Mucosa of stomach (tissue), 1 donor: Measurements from ENCODE around the gene WDFY3.
"Not testable (repeated sequence)": the region's sequence is repeated elsewhere in the genome, so short reads cannot be mapped to it uniquely, and the experiment has no call there.

Experiments used
- H3K27me3 ChIP-seq: one replicate; pipeline ENCODE4 v1.7.0; 2013; ENCODE audit warnings: mild to moderate bottlenecking, low read length; ENCODE audit not compliant: control insufficient read depth, insufficient read depth
- H3K36me3 ChIP-seq: one replicate; pipeline ENCODE4 v1.7.0; 2013; ENCODE audit warnings: low read length; ENCODE audit not compliant: control insufficient read depth, insufficient read depth
- H3K4me1 ChIP-seq: one replicate; pipeline ENCODE4 v1.7.0; 2013; ENCODE audit warnings: mild to moderate bottlenecking, low read length; ENCODE audit not compliant: control insufficient read depth, insufficient read depth
- H3K4me3 ChIP-seq: one replicate; pipeline ENCODE4 v1.7.0; 2013; ENCODE audit warnings: low read length
- H3K9ac ChIP-seq: one replicate; pipeline ENCODE4 v1.7.0; 2013; ENCODE audit warnings: mild to moderate bottlenecking, low read length, moderate library complexity
- H3K9me3 ChIP-seq: one replicate; pipeline ENCODE4 v1.7.0; 2013; ENCODE audit warnings: mild to moderate bottlenecking, low read length, moderate library complexity; ENCODE audit not compliant: control insufficient read depth
- donor health status: Pancreatic carcinoma.

The WDFY3 gene

GRCh38 chr4:84685105-84685504, 281.4 kb downstream of the WDFY3 start:
- H3K27me3 ChIP-seq: no peaks in the 10 kb centered on the region
- H3K36me3 ChIP-seq: no peaks in the 10 kb centered on the region
- H3K9me3 ChIP-seq: no peaks in the 10 kb centered on the region
- H3K4me1 ChIP-seq: peaks cover 4% of the 10 kb centered on the region
- no peak overlapping the region for H3K4me3 ChIP-seq
- H3K9ac ChIP-seq: no peak overlapping the region

- peaks cover 4% of the 10 kb centered on the region for H3K4me1 ChIP-seq
- H3K27me3 ChIP-seq: no peaks in the 10 kb centered on the region
- H3K9ac ChIP-seq: no peak overlapping the region
- no peak overlapping the region for H3K4me3 ChIP-seq
- H3K36me3 ChIP-seq: no peaks in the 10 kb centered on the region
- H3K9me3 ChIP-seq: no peaks in the 10 kb centered on the region
Observed at GRCh38 chr4:84684361-84684760, 282.1 kb downstream of the WDFY3 start.

- peaks cover under 1% of the 10 kb centered on the region for H3K36me3 ChIP-seq
- no peaks in the 10 kb centered on the region for H3K9me3 ChIP-seq
- H3K9ac ChIP-seq: no peak overlapping the region
- no peaks in the 10 kb centered on the region for H3K27me3 ChIP-seq
- peaks cover 4% of the 10 kb centered on the region for H3K4me1 ChIP-seq
- no peak overlapping the region for H3K4me3 ChIP-seq
Observed at GRCh38 chr4:84683064-84683850, 283.2 kb downstream of the WDFY3 start.

- H3K9me3 ChIP-seq, H3K4me1 ChIP-seq, H3K36me3 ChIP-seq, H3K27me3 ChIP-seq, H3K4me3 ChIP-seq, H3K9ac ChIP-seq: not testable (repeated sequence)
Observed at GRCh38 chr4:84682661-84683060, 283.8 kb downstream of the WDFY3 start.

- Histone ChIP-seq H3K36me3 (peaks cover 4% of the 10 kb centered on the region), H3K9ac (no peak overlapping the region), H3K9me3 (no peaks in the 10 kb centered on the region), H3K4me3 (no peak overlapping the region), H3K27me3 (no peaks in the 10 kb centered on the region), H3K4me1 (peaks cover 4% of the 10 kb centered on the region)
Observed at GRCh38 chr4:84681486-84682274, 284.8 kb downstream of the WDFY3 start.

GRCh38 chr4:84680956-84681355, 285.5 kb downstream of the WDFY3 start:
- peaks cover 4% of the 10 kb centered on the region for H3K36me3 ChIP-seq

GRCh38 chr4:84678976-84679744, 287.3 kb downstream of the WDFY3 start:
- Histone ChIP-seq H3K36me3 (peaks cover 4% of the 10 kb centered on the region), H3K4me3 (no peak overlapping the region), H3K27me3 (no peaks in the 10 kb centered on the region), H3K9me3 (no peaks in the 10 kb centered on the region), H3K4me1 (peaks cover 4% of the 10 kb centered on the region), H3K9ac (no peak overlapping the region)

More at GRCh38 chr4:84680956-84681355, 285.5 kb downstream of the WDFY3 start:
- Histone ChIP-seq H3K4me1 (peaks cover 4% of the 10 kb centered on the region), H3K9ac (no peak overlapping the region), H3K4me3 (no peak overlapping the region), H3K9me3 (no peaks in the 10 kb centered on the region), H3K27me3 (no peaks in the 10 kb centered on the region)

- no peak overlapping the region for H3K4me3 ChIP-seq
- peaks cover 4% of the 10 kb centered on the region for H3K36me3 ChIP-seq
- no peak overlapping the region for H3K9ac ChIP-seq
- peaks cover 4% of the 10 kb centered on the region for H3K4me1 ChIP-seq
- H3K27me3 ChIP-seq: no peaks in the 10 kb centered on the region
- H3K9me3 ChIP-seq: no peaks in the 10 kb centered on the region
Observed at GRCh38 chr4:84677995-84678394, 288.5 kb downstream of the WDFY3 start.

GRCh38 chr4:84677093-84677492, 289.4 kb downstream of the WDFY3 start:
- Histone ChIP-seq H3K4me1 (peaks cover 4% of the 10 kb centered on the region), H3K36me3 (peaks cover 4% of the 10 kb centered on the region)

GRCh38 chr4:84673475-84674240, 292.8 kb downstream of the WDFY3 start:
- no peak overlapping the region for H3K4me3 ChIP-seq
- H3K9me3 ChIP-seq: no peaks in the 10 kb centered on the region
- H3K9ac ChIP-seq: no peak overlapping the region
- H3K27me3 ChIP-seq: no peaks in the 10 kb centered on the region
- H3K4me1 ChIP-seq: no peaks in the 10 kb centered on the region
- peaks cover 4% of the 10 kb centered on the region for H3K36me3 ChIP-seq

More at GRCh38 chr4:84677093-84677492, 289.4 kb downstream of the WDFY3 start:
- no peak overlapping the region for H3K4me3 ChIP-seq
- H3K9ac ChIP-seq: no peak overlapping the region
- no peaks in the 10 kb centered on the region for H3K9me3 ChIP-seq
- no peaks in the 10 kb centered on the region for H3K27me3 ChIP-seq

GRCh38 chr4:84672177-84672576, 294.3 kb downstream of the WDFY3 start:
- Histone ChIP-seq H3K9me3 (no peaks in the 10 kb centered on the region), H3K4me1 (no peaks in the 10 kb centered on the region), H3K9ac (no peak overlapping the region), H3K4me3 (no peak overlapping the region), H3K36me3 (no peaks in the 10 kb centered on the region), H3K27me3 (no peaks in the 10 kb centered on the region)
